Common myeloid progenitor, CD34-positive (primary cell): Measurements from ENCODE around the gene MLX.
A peak's percentile ranks its signal among the peaks of the same experiment; 100 is the strongest.

Source experiments
- CTCF ChIA-PET: fragments of 350-600 bp; sonication (Branson Sonifier 250); formaldehyde crosslinking; loops from one replicate; lab custom pipeline; 2021; ENCODE audit warnings: antibody characterized with exemption; lab: Charles Lee
- POLR2A ChIA-PET: fragments of 350-600 bp; sonication (Branson Sonifier 250); formaldehyde crosslinking; loops from one replicate; lab custom pipeline; 2021; ENCODE audit warnings: antibody characterized with exemption; lab: Charles Lee
- DNase-seq, 3 donors: peaks; one replicate each; pipeline versions ENCODE4 v3.0.0 to v3.0.0-alpha.2; 2013
- H3K27ac ChIP-seq, 2 experiments: 1 replicate in 1 of 2; 2 replicates in 1 of 2; pipeline ENCODE4 v1.7.0; 2013; ENCODE audit warnings: inconsistent platforms in 2 of 2, low read length in 2 of 2, mild to moderate bottlenecking in 2 of 2, low read depth in 1 of 2, moderate library complexity in 1 of 2; ENCODE audit not compliant: severe bottlenecking in 2 of 2, insufficient read depth in 1 of 2, poor library complexity in 1 of 2
- H3K27me3 ChIP-seq, 5 experiments: replicated peaks in 2 of 5; 1 replicate in 3 of 5; 2 replicates in 2 of 5; pipeline versions ENCODE4 v1.6.1 to v1.7.0; 2013; ENCODE audit warnings: low read length in 4 of 5, mild to moderate bottlenecking in 2 of 5, moderate library complexity in 2 of 5, inconsistent platforms in 1 of 5; ENCODE audit not compliant: insufficient read depth in 5 of 5, control insufficient read depth in 4 of 5
- H3K36me3 ChIP-seq, 4 experiments: 1 replicate in 2 of 4; 2 replicates in 2 of 4; pipeline versions ENCODE4 v1.6.1 to v1.7.0; 2013; ENCODE audit warnings: low read length in 3 of 4, control low read depth in 1 of 4, mild to moderate bottlenecking in 1 of 4; ENCODE audit not compliant: control insufficient read depth in 4 of 4, insufficient read depth in 4 of 4
- H3K4me1 ChIP-seq, 4 experiments: 1 replicate in 3 of 4; 2 replicates in 1 of 4; pipeline versions ENCODE4 v1.6.1 to v1.7.1; 2013; ENCODE audit warnings: low read length in 3 of 4, mild to moderate bottlenecking in 3 of 4, control low read depth in 1 of 4, inconsistent platforms in 1 of 4, moderate library complexity in 1 of 4; ENCODE audit not compliant: control insufficient read depth in 4 of 4, insufficient read depth in 4 of 4; ENCODE audit errors: control extremely low read depth in 1 of 4
- H3K4me3 ChIP-seq, 7 experiments: 1 replicate in 4 of 7; 2 replicates in 3 of 7; pipeline versions ENCODE4 v1.5.1 to v1.7.0; 2013; ENCODE audit warnings: mild to moderate bottlenecking in 7 of 7, low read length in 6 of 7, moderate library complexity in 6 of 7, inconsistent platforms in 2 of 7, low read depth in 2 of 7, control low read depth in 1 of 7; ENCODE audit not compliant: insufficient read depth in 4 of 7, control insufficient read depth in 1 of 7; ENCODE audit errors: extremely low read depth in 1 of 7
- H3K9me3 ChIP-seq, 5 experiments: 1 replicate in 4 of 5; 2 replicates in 1 of 5; pipeline versions ENCODE4 v1.6.1 to v1.7.1; 2013; ENCODE audit warnings: low read length in 4 of 5, mild to moderate bottlenecking in 2 of 5, inconsistent platforms in 1 of 5, low read depth in 1 of 5, moderate library complexity in 1 of 5; ENCODE audit not compliant: control insufficient read depth in 4 of 5, insufficient read depth in 2 of 5; ENCODE audit errors: control extremely low read depth in 1 of 5
- whole genome bisulfite sequencing: methylation state at CpG from one replicate; pipeline ENCODE4 v1.1.5; 2013; ENCODE audit not compliant: insufficient coverage; 5-methylcytosine and 5-hydroxymethylcytosine counted together

The MLX gene

DNA sequence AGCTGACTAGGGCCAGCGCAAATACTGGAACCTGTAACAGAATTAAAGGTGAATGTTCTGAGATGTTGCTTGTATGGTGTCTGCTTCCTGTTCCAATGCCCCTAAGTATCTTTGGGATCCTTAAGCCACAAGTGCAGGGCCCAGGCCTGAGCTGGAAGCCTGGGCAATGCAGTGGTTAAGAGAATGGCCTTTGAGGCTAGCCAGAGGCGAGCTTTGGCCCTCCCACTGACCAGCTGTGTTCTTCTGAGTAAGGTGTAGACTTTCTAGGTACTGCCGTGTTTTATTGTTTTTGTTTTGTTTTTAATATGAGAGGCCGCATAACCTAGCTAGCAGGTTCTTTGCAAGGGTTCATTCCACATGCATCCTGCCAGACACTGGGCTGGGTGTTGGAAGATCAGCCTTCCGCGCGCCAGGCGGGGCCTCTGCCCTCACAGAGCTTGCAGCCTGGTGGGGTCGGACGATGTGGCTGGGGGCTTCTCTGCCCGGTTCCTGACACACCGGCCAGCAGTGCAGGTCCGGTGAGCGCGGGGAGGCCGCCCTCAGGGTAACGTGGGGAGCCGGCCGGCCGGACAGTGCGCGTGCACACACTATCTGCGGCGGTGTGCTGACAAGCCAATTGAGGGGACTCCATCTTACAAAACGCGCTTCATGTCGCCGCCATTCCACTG, 551 bp upstream of the MLX start:
- H3K4me1 ChIP-seq, result peaks cover 4 to 55% (median 45%) of the 10 kb centered on the region in 4 experiments
- peaks cover 14 to 58% (median 36%) of the 10 kb centered on the region in 4 experiments for H3K36me3 ChIP-seq
- CTCF ChIA-PET, result interaction anchor here (1.8 to 2.7 kb wide), 2 partner anchors 11 to 28 kb away, joined by 4 to 11 read pairs; partner anchors contain the start of gene PSMC3IP
- no peak for DNase-seq
- 57% methylated on average over 20 of the region's 28 CpGs for WGBS
- peak overlapping the region; percentile 54 to 84 for H3K27ac ChIP-seq
- peak overlapping the region in 6 of 7 experiments; percentile 73 to 91 (median 82) for H3K4me3 ChIP-seq
- POLR2A ChIA-PET, result interaction anchor here (1.0 to 1.7 kb wide), 3 partner anchors 8 to 12 kb away, joined by 3 to 5 read pairs (median 4); partner anchors contain the start of gene PSMC3IP
- no peaks in the 10 kb centered on the region for H3K27me3 ChIP-seq
- H3K9me3 ChIP-seq, result no peaks in the 10 kb centered on the region

DNA sequence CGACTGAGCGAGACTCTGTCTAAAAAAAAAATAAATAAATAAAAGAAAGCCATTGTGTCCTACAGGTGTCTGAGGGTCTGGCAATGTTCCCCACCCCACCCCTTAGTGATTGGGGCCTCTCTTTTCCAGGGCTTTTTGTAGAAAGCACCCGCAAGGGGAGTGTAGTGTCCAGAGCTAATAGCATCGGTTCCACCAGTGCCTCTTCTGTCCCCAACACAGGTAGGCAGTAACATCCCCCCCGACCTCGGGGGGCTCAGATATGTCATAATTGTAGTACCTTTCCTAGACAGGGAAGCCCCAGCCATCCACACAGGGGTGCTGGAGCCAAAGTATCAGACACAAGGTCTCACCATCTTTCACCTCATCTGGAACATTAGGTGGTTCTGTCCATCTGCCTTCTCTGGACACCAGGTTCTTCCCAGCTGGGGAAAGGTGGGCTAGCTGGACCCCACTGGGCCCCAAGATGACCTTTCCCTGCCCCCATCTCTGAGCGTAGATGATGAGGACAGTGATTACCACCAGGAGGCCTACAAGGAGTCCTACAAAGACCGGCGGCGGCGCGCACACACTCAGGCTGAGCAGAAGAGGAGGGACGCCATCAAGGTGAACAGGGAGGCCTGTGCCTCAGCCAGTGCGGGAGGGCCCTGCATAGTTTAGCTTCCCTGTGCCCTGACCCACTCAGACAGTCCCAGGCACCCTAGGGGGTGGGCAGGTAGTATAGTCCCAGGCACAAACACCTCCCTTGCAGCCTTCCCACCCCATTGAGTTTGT, 1.6 kb downstream of the MLX start:
- ChIA-PET POLR2A (interaction anchor here (1.2 kb wide), 1 partner anchor 14 kb away, joined by 6 read pairs; no protein-coding TSS in a partner anchor), CTCF (interaction anchor here (1.1 to 2.7 kb wide), 3 partner anchors 8 to 27 kb away, joined by 3 to 11 read pairs (median 4); partner anchors contain the start of gene PSMC3IP)
- 92% methylated on average over 11 of the region's 14 CpGs for WGBS
- Histone ChIP-seq H3K4me1 (peaks cover 4 to 41% (median 25%) of the 10 kb centered on the region in 4 experiments), H3K9me3 (no peaks in the 10 kb centered on the region), H3K36me3 (peaks cover 27 to 77% (median 54%) of the 10 kb centered on the region in 4 experiments), H3K27ac (peak overlapping the region in 1 of 2 experiments; percentile 20), H3K27me3 (no peaks in the 10 kb centered on the region), H3K4me3 (peak overlapping the region in 1 of 7 experiments; percentile 86)
- no peak for DNase-seq

DNA sequence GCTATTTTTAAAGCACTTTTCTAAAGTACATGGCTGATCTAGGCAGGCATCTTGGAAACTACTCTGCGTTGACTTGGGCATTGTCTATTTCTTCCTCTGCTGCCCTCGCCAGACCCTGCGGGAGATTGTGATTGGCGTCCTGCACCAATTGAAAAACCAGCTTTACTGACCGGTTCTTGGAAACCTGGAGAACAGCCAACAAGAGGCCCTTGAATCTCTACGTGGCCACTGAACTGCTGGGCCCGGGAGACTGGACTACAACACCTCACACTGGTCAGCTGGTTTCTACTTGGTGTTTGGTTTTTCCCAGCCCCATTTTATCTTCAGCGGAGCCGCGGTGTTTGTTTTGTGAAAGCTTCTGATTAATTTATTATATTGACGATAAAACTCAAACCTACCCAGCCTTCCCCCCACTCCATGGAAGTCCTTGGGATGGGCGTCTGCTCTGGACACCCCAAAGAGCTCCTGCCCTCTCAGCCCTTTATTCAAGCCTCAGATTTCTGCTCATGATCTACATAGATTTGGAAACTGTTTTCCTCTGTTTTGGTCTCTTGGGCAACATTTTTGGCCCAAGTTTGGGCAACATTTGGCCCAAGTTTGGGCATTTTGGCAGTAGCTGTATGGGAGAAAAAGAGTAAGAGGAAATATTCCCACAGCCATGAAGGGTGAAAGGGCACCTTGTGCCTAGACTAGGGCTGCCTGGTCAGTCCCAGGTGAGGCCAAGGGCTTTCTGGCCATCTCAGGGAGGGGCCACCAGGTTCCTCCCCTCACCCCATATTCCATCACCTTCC, 4.7 kb downstream of the MLX start:
- POLR2A ChIA-PET, result no interaction called here
- H3K4me1 ChIP-seq, result peaks cover 4 to 33% (median 14%) of the 10 kb centered on the region in 4 experiments
- WGBS, result 96% methylated on average over 8 of the region's 12 CpGs
- H3K9me3 ChIP-seq, result no peaks in the 10 kb centered on the region
- peak overlapping the region in 1 of 2 experiments; percentile 20 for H3K27ac ChIP-seq
- H3K36me3 ChIP-seq, result peaks cover 27 to 68% (median 52%) of the 10 kb centered on the region in 4 experiments
- no peak for DNase-seq
- H3K27me3 ChIP-seq, result no peaks in the 10 kb centered on the region
- CTCF ChIA-PET, result no interaction called here
- H3K4me3 ChIP-seq, result no peak overlapping the region

DNA sequence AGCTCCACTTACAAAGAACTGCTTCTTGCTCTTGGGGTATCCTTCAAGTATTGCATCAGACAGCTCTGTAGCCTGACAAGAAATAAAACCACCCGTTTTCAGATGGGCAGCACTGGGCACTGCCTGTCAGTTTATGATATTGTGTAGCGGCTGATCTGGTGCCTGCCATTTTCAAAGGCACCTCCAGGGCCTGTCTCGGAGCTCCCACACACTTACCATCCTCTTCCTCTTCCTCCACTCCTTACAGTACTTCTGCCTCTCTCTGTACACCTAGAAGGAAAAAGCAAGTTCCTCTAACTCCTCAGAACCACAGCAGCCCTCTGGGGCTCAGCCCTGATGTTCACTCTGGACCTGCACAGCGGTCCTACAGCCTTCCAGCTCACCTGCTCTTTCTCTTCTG, 6.2 kb downstream of the MLX start:
- Histone ChIP-seq H3K4me3 (no peak overlapping the region), H3K9me3 (no peaks in the 10 kb centered on the region), H3K27ac (no peak overlapping the region), H3K27me3 (no peaks in the 10 kb centered on the region), H3K4me1 (peaks cover 2 to 33% (median 19%) of the 10 kb centered on the region in 4 experiments), H3K36me3 (peaks cover 27 to 68% (median 52%) of the 10 kb centered on the region in 4 experiments)
- CTCF ChIA-PET, result no interaction called here
- POLR2A ChIA-PET, result no interaction called here
- no peak for DNase-seq
- WGBS, result 94% methylated on average over 2 of the region's 4 CpGs

GRCh38 chr17:42574463-42574862, 7.6 kb downstream of the MLX start:
- Histone ChIP-seq H3K4me3 (no peak overlapping the region), H3K27me3 (no peaks in the 10 kb centered on the region), H3K9me3 (no peaks in the 10 kb centered on the region), H3K4me1 (peaks cover 2 to 32% (median 23%) of the 10 kb centered on the region in 4 experiments), H3K36me3 (peaks cover 25 to 58% (median 50%) of the 10 kb centered on the region in 4 experiments), H3K27ac (no peak overlapping the region)
- WGBS, result 100% methylated on average over 2 of the region's 3 CpGs
- CTCF ChIA-PET, result interaction anchor here (0.5 kb wide), 1 partner anchor 233 kb away, joined by 3 read pairs; no protein-coding TSS in a partner anchor
- no peak for DNase-seq
- POLR2A ChIA-PET, result no interaction called here

DNA sequence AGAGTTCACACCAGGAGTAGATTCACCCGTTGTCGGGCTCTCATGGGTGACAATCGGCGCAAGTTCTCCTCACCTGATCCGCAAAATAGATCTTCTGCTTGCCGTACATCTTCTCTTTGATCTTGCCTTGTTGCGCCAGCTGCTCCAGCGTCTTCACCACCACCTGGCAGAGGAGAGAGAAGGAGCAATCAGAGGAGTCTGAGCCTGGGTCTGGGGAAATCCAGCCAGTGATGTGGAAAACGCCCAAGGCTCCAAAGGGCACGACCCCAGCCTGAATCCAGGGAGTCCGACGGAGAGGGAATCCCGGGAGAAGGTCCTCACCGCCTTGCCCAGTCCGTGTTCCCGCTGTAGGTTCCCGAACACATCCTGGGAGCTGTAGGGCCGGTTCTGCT, 10.2 kb downstream of the MLX start:
- H3K9me3 ChIP-seq, result no peaks in the 10 kb centered on the region
- peak overlapping the region; percentile 89 to 94 for H3K27ac ChIP-seq
- no peaks in the 10 kb centered on the region for H3K27me3 ChIP-seq
- H3K4me3 ChIP-seq, result peak overlapping the region; percentile 7 to 91 (median 77)
- WGBS, result 36% methylated on average over 14 of the region's 18 CpGs
- H3K4me1 ChIP-seq, result peaks cover 2 to 32% (median 23%) of the 10 kb centered on the region in 4 experiments
- CTCF ChIA-PET, result interaction anchor here (0.8 to 4.6 kb wide), 7 partner anchors 10 to 186 kb away, joined by 3 to 37 read pairs (median 11); partner anchors contain the start of genes CCR10 and MLX
- H3K36me3 ChIP-seq, result peaks cover 19 to 58% (median 49%) of the 10 kb centered on the region in 4 experiments
- POLR2A ChIA-PET, result interaction anchor here (1.5 to 2.0 kb wide), 3 partner anchors 10 to 41 kb away, joined by 4 to 14 read pairs (median 5); partner anchors contain the start of genes MLX, NAGLU, RETREG3 and TUBG1
- no peak for DNase-seq
